Mesodermal cell (in vitro differentiated cells): Measurements from ENCODE around the gene ZCCHC8.
A peak's percentile ranks its signal among the peaks of the same experiment; 100 is the strongest.

Experiments
- H3K27ac ChIP-seq: 2 replicates; pipeline ENCODE4 v1.7.0; 2013; ENCODE audit warnings: mild to moderate bottlenecking, low read depth, low read length, moderate library complexity; ENCODE audit not compliant: severe bottlenecking
- H3K36me3 ChIP-seq: 2 replicates; pipeline ENCODE4 v1.7.1; 2013; ENCODE audit warnings: mild to moderate bottlenecking, low read length, moderate library complexity; ENCODE audit not compliant: control insufficient read depth, insufficient read depth
- H3K4me1 ChIP-seq: one replicate; pipeline ENCODE4 v1.7.1; 2013; ENCODE audit warnings: mild to moderate bottlenecking, low read length; ENCODE audit not compliant: insufficient read depth, control insufficient read depth, poor library complexity, severe bottlenecking
- H3K4me3 ChIP-seq: 2 replicates; pipeline ENCODE4 v1.7.0; 2013; ENCODE audit warnings: low read length, control low read depth, mild to moderate bottlenecking; ENCODE audit not compliant: insufficient read depth, poor library complexity, severe bottlenecking; ENCODE audit errors: extremely low read depth
- H3K9me3 ChIP-seq: 2 replicates; pipeline ENCODE4 v1.7.1; 2013; ENCODE audit warnings: mild to moderate bottlenecking, low read length, moderate library complexity; ENCODE audit not compliant: control insufficient read depth
- WGBS, 2 experiments: methylation state at CpG; one replicate each; pipeline ENCODE4 v1.1.5; 2013; ENCODE audit warnings: missing lambda C conversion rate in 2 of 2; ENCODE audit not compliant: insufficient coverage in 2 of 2; 5-methylcytosine and 5-hydroxymethylcytosine counted together

Gene ZCCHC8

GRCh38 chr12:122427403-122427802 lies 73.3 kb downstream of the ZCCHC8 start:
- Histone ChIP-seq H3K27ac (no peak overlapping the region), H3K4me1 (peaks cover 8% of the 10 kb centered on the region), H3K4me3 (no peak overlapping the region), H3K36me3 (no peaks in the 10 kb centered on the region), H3K9me3 (no peaks in the 10 kb centered on the region)
- 90 to 97% methylated on average over 6 to 7 of the region's 9 CpGs for WGBS, 2 experiments

GRCh38 chr12:122423258-122424165 lies 77.2 kb downstream of the ZCCHC8 start:
- no peaks in the 10 kb centered on the region for H3K36me3 ChIP-seq
- peaks cover 14% of the 10 kb centered on the region for H3K4me1 ChIP-seq
- H3K9me3 ChIP-seq, result no peaks in the 10 kb centered on the region
- 10 to 11% methylated on average over 10 to 12 of the region's 21 CpGs for WGBS, 2 experiments
- H3K27ac ChIP-seq, result peak overlapping the region; percentile 97
- peak overlapping the region; percentile 52 for H3K4me3 ChIP-seq

- Histone ChIP-seq H3K9me3 (no peaks in the 10 kb centered on the region), H3K4me1 (peaks cover 16% of the 10 kb centered on the region), H3K4me3 (peak overlapping the region; percentile 52), H3K36me3 (no peaks in the 10 kb centered on the region), H3K27ac (peak overlapping the region; percentile 97)
- WGBS, 2 experiments, result 0% methylated on average over 23 to 27 of the region's 39 CpGs
Measured at GRCh38 chr12:122422730-122423257, 77.9 kb downstream of the ZCCHC8 start.

GRCh38 chr12:122421821-122422729 lies 78.7 kb downstream of the ZCCHC8 start, which contains the start of gene CLIP1:
Gene CLIP1, minus strand, starts transcription at chr12:122422669. Its CDS starts 42,217 bp downstream, at chr12:122380452.
- 0% methylated on average over 75 to 92 of the region's 118 CpGs for WGBS, 2 experiments
- no peaks in the 10 kb centered on the region for H3K9me3 ChIP-seq
- H3K36me3 ChIP-seq, result no peaks in the 10 kb centered on the region

More at GRCh38 chr12:122421821-122422729, 78.7 kb downstream of the ZCCHC8 start, which contains the start of gene CLIP1:
- H3K4me1 ChIP-seq, result peaks cover 16% of the 10 kb centered on the region
- peak within 1 kb of the TSS; percentile 97 for H3K27ac ChIP-seq
- peak within 1 kb of the TSS; percentile 79 for H3K4me3 ChIP-seq
